HG02870 (cell line): Measurements from ENCODE around the gene ZNF784.

ENCODE experiments used
- ATAC-seq: cut with Tn5 transposase; IDR thresholded peaks from one replicate; pipeline ENCODE4 v1.9.1; 2021; ENCODE audit warnings: mild to moderate bottlenecking, moderate library complexity; ENCODE audit not compliant: unreplicated experiment

ZNF784 gene

GRCh38 chr19:55624109-55625003, at the start of gene ZNF784:
Gene ZNF784 (minus strand): TSS chr19:55624566. CDS start chr19:55624561, 5 bp downstream.
- ATAC-seq = no peak

- ATAC-seq = no peak
These were observed 49.5 kb upstream of the ZNF784 start for GRCh38 chr19:55673889-55674288.

GRCh38 chr19:55673465-55673864, 49.1 kb upstream of the ZNF784 start:
- no peak for ATAC-seq

- ATAC-seq = no peak
These were observed 48.1 kb upstream of the ZNF784 start for GRCh38 chr19:55672418-55672817.

- no peak for ATAC-seq
These were observed 46.6 kb upstream of the ZNF784 start for GRCh38 chr19:55671054-55671378.

GRCh38 chr19:55670280-55671053, 46.1 kb upstream of the ZNF784 start:
- no peak for ATAC-seq

GRCh38 chr19:55669418-55670279, 45.3 kb upstream of the ZNF784 start:
- ATAC-seq = no peak

- no peak for ATAC-seq
These were observed 44.4 kb upstream of the ZNF784 start for GRCh38 chr19:55668603-55669348.

GRCh38 chr19:55667958-55668357, 43.6 kb upstream of the ZNF784 start:
- ATAC-seq = no peak

GRCh38 chr19:55667511-55667910, 43.1 kb upstream of the ZNF784 start:
- ATAC-seq = no peak

GRCh38 chr19:55667006-55667381, 42.6 kb upstream of the ZNF784 start:
- ATAC-seq = no peak

GRCh38 chr19:55666343-55667005, 42.1 kb upstream of the ZNF784 start:
- ATAC-seq = no peak

- no peak for ATAC-seq
These were observed 39.6 kb upstream of the ZNF784 start for GRCh38 chr19:55663846-55664536.

- no peak for ATAC-seq
These were observed 37.5 kb upstream of the ZNF784 start for GRCh38 chr19:55661826-55662225.

- no peak for ATAC-seq
These were observed 36.6 kb upstream of the ZNF784 start for GRCh38 chr19:55660991-55661390.

- no peak for ATAC-seq
These were observed 36.0 kb upstream of the ZNF784 start for GRCh38 chr19:55660404-55660803.

- ATAC-seq = no peak
These were observed 35.5 kb upstream of the ZNF784 start for GRCh38 chr19:55659822-55660221.

GRCh38 chr19:55658846-55659459, 34.6 kb upstream of the ZNF784 start:
- ATAC-seq = no peak
